Brain microvascular endothelial cell (primary cell): ENCODE measurements around the gene KIRREL3.
"Not testable (repeated sequence)": the region's sequence is repeated elsewhere in the genome, so short reads cannot be mapped to it uniquely, and the experiment has no call there.

Experiments used
- DNase-seq: peaks from one replicate; pipeline ENCODE4 v3.0.0-alpha.2; 2020
- H3K27ac ChIP-seq: fragments of 250-450 bp; sonication (Bioruptor Pico); 2 replicates; pipeline ENCODE4 v1.5.1; 2020; ENCODE audit warnings: mild to moderate bottlenecking, moderate library complexity
- H3K27me3 ChIP-seq: fragments of 250-450 bp; sonication (Bioruptor Pico); replicated peaks from 2 replicates; pipeline ENCODE4 v1.5.1; 2020; ENCODE audit warnings: mild to moderate bottlenecking
- H3K36me3 ChIP-seq: fragments of 250-450 bp; sonication (Bioruptor Pico); replicated peaks from 2 replicates; pipeline ENCODE4 v1.5.1; 2020; ENCODE audit warnings: mild to moderate bottlenecking
- H3K4me3 ChIP-seq: 2 replicates; pipeline ENCODE4 v1.5.1; 2011; ENCODE audit warnings: low read depth, mild to moderate bottlenecking, control low read depth, low read length, moderate library complexity
- in situ Hi-C: cut with HindIII; loops from 2 replicates; pipeline ENCODE4 v1.10.0; 2017; ENCODE audit warnings: low sequenced_read_pairs, low pct_ligation_motif_present
- TF ChIP-seq, protein P1 (sequence below): IDR thresholded peaks from 2 replicates; pipeline ENCODE4 v1.5.1; 2011; ENCODE audit warnings: low read depth, mild to moderate bottlenecking, moderate library complexity, low read length, control low read depth, inconsistent platforms; ENCODE audit errors: missing control alignments

Gene KIRREL3

DNA sequence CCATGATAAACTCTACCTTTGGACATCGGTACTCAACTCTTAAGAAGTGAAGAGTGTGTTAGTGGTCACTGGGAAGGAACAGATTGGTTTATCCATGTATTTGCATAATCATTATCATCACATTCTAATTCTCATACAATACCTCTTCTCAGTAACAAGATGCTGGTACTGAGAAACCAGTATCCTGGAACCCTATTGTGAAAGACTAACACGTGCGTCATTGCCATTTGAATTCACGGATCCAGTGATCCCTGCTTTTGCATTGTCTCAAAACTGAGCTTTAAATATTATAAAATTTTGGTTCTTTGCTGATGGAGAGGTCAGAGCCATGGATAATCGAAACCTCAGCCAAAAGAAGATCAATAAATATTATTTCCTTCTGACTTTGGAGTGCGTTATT lies 35.2 kb downstream of the KIRREL3 start:
- Histone ChIP-seq H3K27me3 (no peaks in the 10 kb centered on the region), H3K27ac (no peak overlapping the region), H3K36me3 (no peaks in the 10 kb centered on the region), H3K4me3 (no peak overlapping the region)
- TF ChIP-seq, protein P1, sequence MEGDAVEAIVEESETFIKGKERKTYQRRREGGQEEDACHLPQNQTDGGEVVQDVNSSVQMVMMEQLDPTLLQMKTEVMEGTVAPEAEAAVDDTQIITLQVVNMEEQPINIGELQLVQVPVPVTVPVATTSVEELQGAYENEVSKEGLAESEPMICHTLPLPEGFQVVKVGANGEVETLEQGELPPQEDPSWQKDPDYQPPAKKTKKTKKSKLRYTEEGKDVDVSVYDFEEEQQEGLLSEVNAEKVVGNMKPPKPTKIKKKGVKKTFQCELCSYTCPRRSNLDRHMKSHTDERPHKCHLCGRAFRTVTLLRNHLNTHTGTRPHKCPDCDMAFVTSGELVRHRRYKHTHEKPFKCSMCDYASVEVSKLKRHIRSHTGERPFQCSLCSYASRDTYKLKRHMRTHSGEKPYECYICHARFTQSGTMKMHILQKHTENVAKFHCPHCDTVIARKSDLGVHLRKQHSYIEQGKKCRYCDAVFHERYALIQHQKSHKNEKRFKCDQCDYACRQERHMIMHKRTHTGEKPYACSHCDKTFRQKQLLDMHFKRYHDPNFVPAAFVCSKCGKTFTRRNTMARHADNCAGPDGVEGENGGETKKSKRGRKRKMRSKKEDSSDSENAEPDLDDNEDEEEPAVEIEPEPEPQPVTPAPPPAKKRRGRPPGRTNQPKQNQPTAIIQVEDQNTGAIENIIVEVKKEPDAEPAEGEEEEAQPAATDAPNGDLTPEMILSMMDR: no peak
- in situ Hi-C loops: no loop called here
- DNase-seq: no peak

DNA sequence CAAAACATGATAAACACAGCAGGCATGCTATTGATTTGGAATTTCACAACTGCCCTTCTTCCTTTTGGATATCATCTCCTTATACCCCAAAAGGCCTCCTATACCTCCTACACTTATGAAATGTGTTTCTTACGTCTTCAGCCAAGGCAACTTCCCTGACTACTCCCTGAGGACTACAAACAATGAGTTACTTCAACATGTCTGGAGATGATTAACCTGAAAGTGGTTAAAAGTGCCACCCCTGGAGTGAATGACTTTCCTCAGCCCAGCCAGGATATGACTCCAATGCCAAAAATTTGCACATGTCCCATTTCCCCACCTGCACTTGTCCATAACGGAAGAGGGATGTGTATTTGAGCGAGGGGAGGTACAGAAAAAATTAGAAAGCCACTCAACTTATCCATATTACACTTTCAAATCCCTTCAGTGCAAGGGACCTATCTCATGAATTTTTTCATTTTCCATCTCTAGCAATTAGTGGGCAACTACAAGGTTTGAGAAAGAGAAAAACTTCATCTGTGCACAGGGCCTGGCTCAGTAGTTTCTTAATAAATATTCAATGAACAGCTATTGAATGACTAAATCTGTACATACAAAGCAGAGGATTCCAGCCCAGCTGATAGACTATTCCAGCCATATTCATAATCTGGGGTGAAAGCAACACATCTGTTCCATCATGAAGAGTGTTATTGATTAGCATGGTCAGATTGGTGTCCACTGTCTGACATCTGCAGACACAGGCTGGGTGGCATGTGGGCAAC lies 36.8 kb downstream of the KIRREL3 start:
- in situ Hi-C loops: no loop called here
- DNase-seq: no peak
- TF ChIP-seq, protein P1: no peak

DNA sequence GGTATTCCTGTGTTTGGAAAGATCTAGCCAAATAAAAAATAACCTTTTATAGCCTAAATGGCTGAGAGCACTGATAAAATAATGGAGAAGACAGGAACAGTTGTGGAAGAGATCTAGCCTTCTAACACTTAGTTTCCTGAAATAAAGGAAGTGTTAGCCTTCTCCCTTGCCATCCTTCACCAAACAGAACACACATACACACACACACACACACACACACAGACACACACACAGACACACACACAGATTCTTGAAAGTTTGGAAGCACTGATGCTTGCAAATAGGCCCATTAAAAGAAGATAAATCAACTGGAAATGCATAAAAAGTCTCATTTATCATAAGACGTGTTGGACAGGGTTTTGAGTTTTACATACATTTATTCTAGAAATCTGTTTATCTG lies 37.5 kb downstream of the KIRREL3 start:
- no peaks in the 10 kb centered on the region for H3K36me3 ChIP-seq
- H3K4me3 ChIP-seq: no peak overlapping the region
- H3K27ac ChIP-seq: no peak overlapping the region
- in situ Hi-C loops: no loop called here
- H3K27me3 ChIP-seq: no peaks in the 10 kb centered on the region
- DNase-seq: no peak
- TF ChIP-seq, protein P1: no peak

More for the DNA sequence above, 36.8 kb downstream of the KIRREL3 start:
- Histone ChIP-seq H3K36me3 (no peaks in the 10 kb centered on the region), H3K27ac (no peak overlapping the region), H3K4me3 (no peak overlapping the region), H3K27me3 (no peaks in the 10 kb centered on the region)

DNA sequence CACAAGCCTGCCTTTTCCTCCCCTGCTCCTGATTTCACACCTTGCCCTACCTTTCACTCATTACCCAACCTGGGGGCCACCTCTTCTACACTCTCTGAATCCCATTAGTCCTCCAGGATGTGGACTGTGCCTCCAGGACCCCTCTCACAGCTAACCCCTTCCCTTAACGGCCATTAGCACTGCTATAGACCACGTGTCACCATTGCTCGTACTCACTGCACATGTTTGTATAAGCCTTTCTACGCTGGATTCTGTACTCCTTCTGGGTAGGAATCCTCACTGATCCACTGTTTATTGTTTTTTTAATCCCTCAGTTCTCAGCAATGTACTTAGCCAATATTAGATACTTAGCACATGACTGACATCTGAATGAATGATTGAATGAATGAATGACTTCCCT lies 40.9 kb downstream of the KIRREL3 start:
- Histone ChIP-seq H3K27me3 (no peaks in the 10 kb centered on the region), H3K4me3 (no peak overlapping the region), H3K27ac (no peak overlapping the region), H3K36me3 (no peaks in the 10 kb centered on the region)
- TF ChIP-seq, protein P1: no peak
- DNase-seq: no peak
- in situ Hi-C loops: no loop called here

DNA sequence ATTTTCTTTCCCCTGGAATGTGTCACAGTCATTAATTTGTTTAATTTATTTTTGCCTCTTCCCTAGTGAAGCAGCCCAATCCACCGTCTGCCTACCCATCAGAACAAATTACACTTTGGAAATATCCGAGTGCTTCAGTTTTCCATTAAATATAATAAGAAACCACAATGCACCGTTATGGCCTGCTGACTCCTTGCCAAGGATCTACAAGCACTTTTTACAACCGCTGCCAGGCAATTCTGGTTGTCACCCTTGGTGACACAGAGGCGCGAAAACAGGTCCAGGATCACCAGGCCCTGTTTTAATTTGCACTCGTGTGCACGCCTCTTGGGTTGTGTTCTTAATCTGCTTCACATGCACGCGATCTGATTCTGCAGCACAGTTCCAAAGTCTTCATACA lies 43.9 kb downstream of the KIRREL3 start:
- no peak overlapping the region for H3K27ac ChIP-seq
- no peaks in the 10 kb centered on the region for H3K27me3 ChIP-seq
- no peak for DNase-seq
- H3K36me3 ChIP-seq: no peaks in the 10 kb centered on the region
- in situ Hi-C loops: no loop called here
- TF ChIP-seq, protein P1: no peak
- no peak overlapping the region for H3K4me3 ChIP-seq

DNA sequence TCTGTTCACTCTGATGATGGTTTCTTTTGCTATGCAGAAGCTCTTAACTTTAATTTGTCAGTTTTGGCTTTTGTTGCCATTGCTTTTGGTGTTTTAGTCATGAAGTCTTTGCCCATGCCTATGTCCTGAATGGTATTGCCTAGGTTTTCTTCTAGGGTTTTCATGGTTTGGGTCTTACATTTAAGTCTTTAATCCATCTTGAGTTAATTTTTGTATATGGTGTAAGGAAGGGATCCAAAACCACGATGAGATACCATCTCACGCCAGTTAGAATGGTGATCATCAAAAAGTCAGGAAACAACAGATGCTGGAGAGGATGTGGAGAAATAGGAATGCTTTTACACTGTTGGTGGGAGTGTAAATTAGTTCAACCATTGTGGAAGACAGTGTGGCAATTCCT lies 48.0 kb downstream of the KIRREL3 start:
- in situ Hi-C loops, H3K27me3 ChIP-seq, H3K36me3 ChIP-seq, H3K27ac ChIP-seq, H3K4me3 ChIP-seq, DNase-seq: not testable (repeated sequence)
